AG04449 (cell line): Measurements from ENCODE around the gene MYO1G.
A peak's percentile ranks its signal among the peaks of the same experiment; 100 is the strongest.

Experiments used
- CTCF ChIA-PET: fragments of 350-600 bp; formaldehyde crosslinking; extraction: SDS; loops from one replicate; lab custom pipeline; 2021; ENCODE audit warnings: antibody characterized with exemption; lab: Yijun Ruan, JAX
- POLR2A ChIA-PET: fragments of 400-600, 350-600 bp; formaldehyde crosslinking; extraction: SDS; loops from one replicate; lab custom pipeline; 2020; ENCODE audit warnings: antibody characterized with exemption, inconsistent platforms; lab: Yijun Ruan, JAX
- DNase-seq: peaks from one replicate; pipeline ENCODE4 v3.0.0-alpha.2; 2010; ENCODE audit warnings: low read depth, low spot score
- H3K4me3 ChIP-seq: 2 replicates; pipeline ENCODE4 v1.5.1; 2011; ENCODE audit warnings: low read depth, mild to moderate bottlenecking, control low read depth, low read length
- CTCF ChIP-seq: IDR thresholded peaks from one replicate; pipeline ENCODE4 v1.5.1; 2011; ENCODE audit warnings: mild to moderate bottlenecking, moderate library complexity, low read length, control low read depth, inconsistent platforms; ENCODE audit not compliant: insufficient read depth; ENCODE audit errors: missing control alignments

The MYO1G gene

GRCh38 chr7:44986218-44987053, 7.6 kb upstream of the MYO1G start:
- H3K4me3 ChIP-seq: peak overlapping the region; percentile 88
- POLR2A ChIA-PET: interaction anchor here (0.8 to 2.9 kb wide), 3 partner anchors 13 to 14 kb away, joined by 3 to 19 read pairs (median 4); partner anchors contain the start of gene CCM2
- CTCF ChIA-PET: interaction anchor here (1.0 to 1.8 kb wide), 4 partner anchors 12 to 154 kb away, joined by 3 to 6 read pairs (median 4); partner anchors contain the start of gene CCM2
- peak; percentile 59 for DNase-seq
- TF ChIP-seq CTCF: no peak

GRCh38 chr7:44985900-44986217, 7.0 kb upstream of the MYO1G start:
- no peak for DNase-seq
- POLR2A ChIA-PET: interaction anchor here (0.8 to 2.9 kb wide), 3 partner anchors 13 to 15 kb away, joined by 3 to 19 read pairs (median 4); partner anchors contain the start of gene CCM2
- CTCF ChIA-PET: interaction anchor here (1.0 to 1.8 kb wide), 4 partner anchors 12 to 154 kb away, joined by 3 to 6 read pairs (median 4); partner anchors contain the start of gene CCM2
- H3K4me3 ChIP-seq: peak overlapping the region; percentile 88
- TF ChIP-seq CTCF: no peak

- ChIA-PET CTCF (interaction anchor here (1.0 to 4.7 kb wide), 5 partner anchors 11 to 155 kb away, joined by 3 to 24 read pairs (median 4); partner anchors contain the start of gene CCM2), POLR2A (interaction anchor here (0.8 to 2.9 kb wide), 3 partner anchors 12 to 16 kb away, joined by 3 to 19 read pairs (median 4); partner anchors contain the start of gene CCM2)
- no peak for DNase-seq
- TF ChIP-seq CTCF: no peak
- H3K4me3 ChIP-seq: peak overlapping the region; percentile 88
These were observed 6.3 kb upstream of the MYO1G start for GRCh38 chr7:44985033-44985695.

- ChIA-PET CTCF (interaction anchor here (1.3 to 4.7 kb wide), 2 partner anchors 11 to 151 kb away, joined by 7 to 24 read pairs; no protein-coding TSS in a partner anchor), POLR2A (interaction anchor here (1.8 kb wide), 1 partner anchor 16 kb away, joined by 3 read pairs; no protein-coding TSS in a partner anchor)
These were observed 5.6 kb upstream of the MYO1G start for GRCh38 chr7:44984478-44984758.

GRCh38 chr7:44983742-44984477, 5.1 kb upstream of the MYO1G start:
- no peak for DNase-seq
- POLR2A ChIA-PET: no interaction called here
- TF ChIP-seq CTCF: no peak
- CTCF ChIA-PET: interaction anchor here (1.3 to 4.7 kb wide), 2 partner anchors 11 to 152 kb away, joined by 7 to 24 read pairs; no protein-coding TSS in a partner anchor
- H3K4me3 ChIP-seq: no peak overlapping the region

More at GRCh38 chr7:44984478-44984758, 5.6 kb upstream of the MYO1G start:
- H3K4me3 ChIP-seq: no peak overlapping the region
- no peak for TF ChIP-seq CTCF
- no peak for DNase-seq
